HUES6 (cell line): ENCODE data around the gene RALGAPB.

Experiments used
- H3K27ac ChIP-seq: 2 replicates; pipeline ENCODE4 v1.7.0; 2013; ENCODE audit warnings: low read depth, mild to moderate bottlenecking, low read length, inconsistent platforms
- H3K27me3 ChIP-seq: 2 replicates; pipeline ENCODE4 v1.6.1; 2013; ENCODE audit warnings: low read length; ENCODE audit not compliant: control insufficient read depth, insufficient read depth
- H3K36me3 ChIP-seq: 2 replicates; pipeline ENCODE4 v1.6.1; 2013; ENCODE audit warnings: low read length; ENCODE audit not compliant: control insufficient read depth, insufficient read depth
- H3K4me1 ChIP-seq: 2 replicates; pipeline ENCODE4 v1.6.1; 2013; ENCODE audit warnings: low read length; ENCODE audit not compliant: control insufficient read depth, insufficient read depth
- H3K4me3 ChIP-seq: 2 replicates; pipeline ENCODE4 v1.5.1; 2013; ENCODE audit warnings: low read depth, low read length
- H3K9ac ChIP-seq: one replicate; pipeline ENCODE4 v1.6.1; 2013; ENCODE audit warnings: mild to moderate bottlenecking, low read length
- H3K9me3 ChIP-seq: 2 replicates; pipeline ENCODE4 v1.6.1; 2013; ENCODE audit warnings: low read depth, low read length; ENCODE audit not compliant: control insufficient read depth, insufficient read depth

Gene RALGAPB

GRCh38 chr20:38548356-38549083 lies 75.9 kb downstream of the RALGAPB start:
- H3K4me1 ChIP-seq, result peaks cover 4% of the 10 kb centered on the region; the same call in 1 of the 2 replicates
- no peak overlapping the region for H3K27ac ChIP-seq
- H3K4me3 ChIP-seq, result no peak overlapping the region
- H3K36me3 ChIP-seq, result peaks cover 91% of the 10 kb centered on the region
- H3K9ac ChIP-seq, result no peak overlapping the region
- H3K9me3 ChIP-seq, result no peaks in the 10 kb centered on the region
- H3K27me3 ChIP-seq, result no peaks in the 10 kb centered on the region

GRCh38 chr20:38550274-38550673 lies 77.6 kb downstream of the RALGAPB start:
- no peaks in the 10 kb centered on the region for H3K27me3 ChIP-seq
- H3K36me3 ChIP-seq, result peaks cover 90% of the 10 kb centered on the region
- H3K9me3 ChIP-seq, result no peaks in the 10 kb centered on the region
- peaks cover 4% of the 10 kb centered on the region; the same call in 1 of the 2 replicates for H3K4me1 ChIP-seq
- H3K9ac ChIP-seq, result no peak overlapping the region
- H3K27ac ChIP-seq, result no peak overlapping the region
- H3K4me3 ChIP-seq, result no peak overlapping the region

GRCh38 chr20:38551056-38551626 lies 78.5 kb downstream of the RALGAPB start:
- Histone ChIP-seq H3K36me3 (peaks cover 90% of the 10 kb centered on the region), H3K27me3 (no peaks in the 10 kb centered on the region), H3K4me1 (peaks cover 4% of the 10 kb centered on the region; the same call in 1 of the 2 replicates), H3K4me3 (no peak overlapping the region), H3K9me3 (no peaks in the 10 kb centered on the region), H3K9ac (no peak overlapping the region), H3K27ac (no peak overlapping the region)

- H3K36me3 ChIP-seq, result peaks cover 92% of the 10 kb centered on the region
Observed at GRCh38 chr20:38554986-38555385, 82.3 kb downstream of the RALGAPB start.

GRCh38 chr20:38555395-38555794 lies 82.8 kb downstream of the RALGAPB start:
- H3K36me3 ChIP-seq, result peaks cover 90% of the 10 kb centered on the region
- no peaks in the 10 kb centered on the region for H3K27me3 ChIP-seq
- no peak overlapping the region for H3K27ac ChIP-seq
- H3K4me1 ChIP-seq, result peaks cover 20% of the 10 kb centered on the region
- H3K9me3 ChIP-seq, result no peaks in the 10 kb centered on the region
- H3K4me3 ChIP-seq, result no peak overlapping the region
- no peak overlapping the region for H3K9ac ChIP-seq

More at GRCh38 chr20:38554986-38555385, 82.3 kb downstream of the RALGAPB start:
- H3K27me3 ChIP-seq, result no peaks in the 10 kb centered on the region
- peaks cover 16% of the 10 kb centered on the region; the same call in 1 of the 2 replicates for H3K4me1 ChIP-seq
- H3K9ac ChIP-seq, result no peak overlapping the region
- no peak overlapping the region for H3K27ac ChIP-seq
- no peaks in the 10 kb centered on the region for H3K9me3 ChIP-seq
- H3K4me3 ChIP-seq, result no peak overlapping the region

GRCh38 chr20:38557174-38557573 lies 84.5 kb downstream of the RALGAPB start:
- Histone ChIP-seq H3K9ac (no peak overlapping the region), H3K27me3 (no peaks in the 10 kb centered on the region), H3K27ac (no peak overlapping the region), H3K4me1 (peaks cover 21% of the 10 kb centered on the region), H3K9me3 (no peaks in the 10 kb centered on the region), H3K4me3 (no peak overlapping the region), H3K36me3 (peaks cover 78% of the 10 kb centered on the region)

- no peaks in the 10 kb centered on the region for H3K27me3 ChIP-seq
- 0 out of 2 replicates have a peak overlapping the region, but pooled peaks have one; percentile 34 for H3K27ac ChIP-seq
- peaks cover 17% of the 10 kb centered on the region for H3K4me1 ChIP-seq
- H3K36me3 ChIP-seq, result peaks cover 78% of the 10 kb centered on the region
- H3K9ac ChIP-seq, result no peak overlapping the region
- H3K4me3 ChIP-seq, result no peak overlapping the region
- no peaks in the 10 kb centered on the region for H3K9me3 ChIP-seq
Observed at GRCh38 chr20:38558596-38559360, 86.1 kb downstream of the RALGAPB start.

- Histone ChIP-seq H3K9ac (no peak overlapping the region), H3K9me3 (no peaks in the 10 kb centered on the region), H3K27ac (peak overlapping the region; percentile 25), H3K36me3 (peaks cover 72% of the 10 kb centered on the region), H3K4me3 (no peak overlapping the region), H3K27me3 (no peaks in the 10 kb centered on the region), H3K4me1 (peaks cover 17% of the 10 kb centered on the region)
Observed at GRCh38 chr20:38559764-38560163, 87.1 kb downstream of the RALGAPB start.

- H3K36me3 ChIP-seq, result peaks cover 69% of the 10 kb centered on the region
- H3K27me3 ChIP-seq, result no peaks in the 10 kb centered on the region
- H3K27ac ChIP-seq, result no peak overlapping the region
Observed at GRCh38 chr20:38563802-38564431, 91.3 kb downstream of the RALGAPB start.

GRCh38 chr20:38564680-38565079 lies 92.0 kb downstream of the RALGAPB start:
- Histone ChIP-seq H3K9me3 (no peaks in the 10 kb centered on the region), H3K9ac (no peak overlapping the region), H3K36me3 (peaks cover 68% of the 10 kb centered on the region), H3K4me1 (peaks cover 8% of the 10 kb centered on the region), H3K27ac (no peak overlapping the region), H3K27me3 (no peaks in the 10 kb centered on the region), H3K4me3 (no peak overlapping the region)

More at GRCh38 chr20:38563802-38564431, 91.3 kb downstream of the RALGAPB start:
- Histone ChIP-seq H3K9me3 (no peaks in the 10 kb centered on the region), H3K9ac (no peak overlapping the region), H3K4me3 (no peak overlapping the region), H3K4me1 (peaks cover 10% of the 10 kb centered on the region)
